G401.6 (cell line): Measurements from ENCODE around the gene GART.

ENCODE experiments used
- FAIRE-seq: peaks from 2 replicates; lab custom pipeline; 2012; peaks lifted over from hg19 to GRCh38; lab: Jason Lieb, UNC

GART gene

DNA sequence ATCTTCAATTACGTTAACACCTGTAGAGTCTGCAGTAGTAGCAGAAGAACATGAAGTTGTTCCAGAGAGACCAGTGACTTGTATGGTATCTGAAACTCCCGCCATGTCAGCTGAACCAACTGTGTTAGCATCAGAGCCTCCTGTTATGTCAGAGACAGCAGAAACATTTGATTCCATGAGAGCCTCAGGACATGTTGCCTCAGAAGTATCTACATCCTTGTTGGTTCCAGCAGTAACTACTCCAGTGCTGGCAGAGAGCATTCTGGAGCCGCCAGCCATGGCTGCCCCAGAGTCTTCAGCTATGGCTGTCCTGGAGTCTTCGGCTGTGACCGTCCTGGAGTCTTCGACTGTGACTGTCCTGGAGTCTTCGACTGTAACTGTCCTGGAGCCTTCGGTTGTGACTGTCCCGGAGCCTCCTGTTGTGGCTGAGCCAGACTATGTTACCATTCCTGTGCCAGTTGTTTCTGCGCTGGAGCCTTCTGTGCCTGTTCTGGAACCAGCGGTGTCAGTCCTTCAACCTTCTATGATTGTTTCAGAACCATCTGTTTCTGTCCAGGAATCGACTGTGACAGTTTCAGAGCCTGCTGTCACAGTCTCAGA is 11.2 kb upstream of the GART start:
- no peak for FAIRE-seq

- FAIRE-seq = no peak
These were observed 10.4 kb upstream of the GART start for GRCh38 chr21:33552093-33552998.

DNA sequence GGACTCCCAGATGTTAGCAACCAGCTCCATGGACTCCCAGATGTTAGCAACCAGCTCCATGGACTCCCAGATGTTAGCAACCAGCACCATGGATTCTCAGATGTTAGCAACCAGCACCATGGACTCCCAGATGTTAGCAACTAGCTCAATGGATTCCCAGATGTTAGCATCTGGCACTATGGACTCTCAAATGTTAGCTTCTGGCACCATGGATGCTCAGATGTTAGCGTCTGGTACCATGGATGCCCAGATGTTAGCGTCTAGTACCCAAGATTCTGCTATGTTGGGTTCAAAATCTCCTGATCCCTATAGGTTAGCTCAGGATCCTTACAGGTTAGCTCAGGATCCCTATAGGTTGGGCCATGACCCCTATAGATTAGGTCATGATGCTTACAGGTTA is 9.7 kb upstream of the GART start:
- FAIRE-seq = no peak

DNA sequence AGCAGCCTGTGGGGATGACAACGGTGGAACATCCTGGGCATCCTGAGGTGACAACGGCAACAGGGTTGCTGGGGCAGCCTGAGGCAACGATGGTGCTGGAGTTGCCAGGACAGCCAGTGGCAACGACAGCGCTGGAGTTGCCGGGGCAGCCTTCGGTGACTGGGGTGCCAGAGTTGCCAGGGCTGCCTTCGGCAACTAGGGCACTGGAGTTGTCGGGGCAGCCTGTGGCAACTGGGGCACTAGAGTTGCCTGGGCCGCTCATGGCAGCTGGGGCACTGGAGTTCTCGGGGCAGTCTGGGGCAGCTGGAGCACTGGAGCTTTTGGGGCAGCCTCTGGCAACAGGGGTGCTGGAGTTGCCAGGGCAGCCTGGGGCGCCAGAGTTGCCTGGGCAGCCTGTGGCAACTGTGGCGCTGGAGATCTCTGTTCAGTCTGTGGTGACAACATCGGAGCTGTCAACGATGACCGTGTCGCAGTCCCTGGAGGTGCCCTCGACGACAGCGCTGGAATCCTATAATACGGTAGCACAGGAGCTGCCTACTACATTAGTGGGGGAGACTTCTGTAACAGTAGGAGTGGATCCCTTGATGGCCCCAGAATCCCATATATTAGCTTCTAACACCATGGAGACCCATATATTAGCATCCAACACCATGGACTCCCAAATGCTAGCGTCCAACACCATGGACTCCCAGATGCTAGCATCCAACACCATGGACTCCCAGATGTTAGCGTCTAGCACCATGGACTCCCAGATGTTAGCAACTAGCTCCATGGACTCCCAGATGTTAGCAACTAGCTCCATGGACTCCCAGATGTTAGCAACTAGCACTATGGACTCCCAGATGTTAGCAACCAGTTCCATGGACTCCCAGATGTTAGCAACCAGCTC is 9.1 kb upstream of the GART start:
- FAIRE-seq = no peak

GRCh38 chr21:33549848-33550771 is 8.2 kb upstream of the GART start:
- FAIRE-seq = no peak

GRCh38 chr21:33546086-33546485 is 4.2 kb upstream of the GART start:
- FAIRE-seq = no peak

GRCh38 chr21:33544451-33545195 is 2.7 kb upstream of the GART start:
- FAIRE-seq = no peak

DNA sequence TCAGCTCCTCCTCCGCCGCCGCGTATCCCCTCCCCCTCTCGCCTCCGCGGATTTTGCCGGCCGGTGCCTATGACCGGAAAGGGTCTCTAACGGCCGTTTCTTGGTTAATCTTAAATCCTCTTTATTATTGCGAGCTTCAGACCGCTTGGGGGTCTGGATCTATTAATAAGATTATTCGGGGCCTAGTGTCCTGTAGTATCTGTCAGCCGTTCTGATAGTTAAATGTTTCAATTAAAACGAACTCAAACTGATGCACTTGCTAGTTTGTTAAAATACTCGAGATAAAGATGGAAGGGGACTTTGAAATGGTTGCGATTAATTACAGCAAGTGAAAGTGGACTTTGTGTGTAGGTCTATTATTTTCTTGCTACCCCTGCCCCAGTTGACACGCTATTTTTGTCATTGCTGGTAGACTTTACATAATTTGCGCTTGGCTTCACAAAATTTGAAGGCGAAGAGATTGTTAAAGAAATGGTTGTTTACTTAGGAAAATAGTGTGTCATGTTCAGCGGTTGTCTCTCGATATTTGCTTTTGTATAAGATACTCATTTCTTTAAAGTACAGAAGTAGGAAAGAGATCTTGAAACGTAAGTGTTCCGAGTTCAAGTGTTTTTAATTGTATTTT is 1.7 kb upstream of the GART start:
- FAIRE-seq = no peak

- peak; percentile 97 for FAIRE-seq
These were observed 955 bp upstream of the GART start, which contains the start of gene SON for GRCh38 chr21:33542640-33543504. Gene SON (plus strand): TSS chr21:33543038. CDS start chr21:33543093, 55 bp downstream.

DNA sequence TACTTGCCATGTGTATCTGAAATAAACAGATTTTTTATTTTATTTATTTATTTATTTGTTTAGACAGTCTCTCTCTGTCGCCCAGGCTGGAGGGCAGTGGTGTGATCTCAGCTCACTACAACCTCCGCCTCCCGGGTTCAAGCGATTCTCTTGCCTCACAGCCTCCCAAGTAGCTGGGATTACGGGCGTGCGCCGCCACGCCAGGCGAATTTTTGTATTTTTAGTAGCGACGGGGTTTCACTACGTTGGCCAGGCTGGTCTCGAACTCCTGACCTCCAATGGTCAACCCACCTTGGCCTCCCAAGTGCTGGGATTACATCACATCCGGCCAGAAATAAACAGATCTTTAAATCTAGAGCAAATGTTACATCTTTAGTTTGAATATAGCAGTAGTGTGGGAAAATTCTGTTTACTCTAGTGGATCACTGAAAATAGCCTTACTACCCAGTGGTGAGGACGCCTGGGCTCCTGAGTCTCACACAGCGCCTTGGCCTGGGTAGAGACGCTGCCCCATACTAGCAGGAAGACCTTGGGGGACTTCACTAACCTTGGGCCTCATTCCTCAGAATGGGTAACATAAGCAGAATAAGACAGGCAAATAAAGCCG is 709 bp downstream of the GART start:
- FAIRE-seq = no peak

- no peak for FAIRE-seq
These were observed 1.2 kb downstream of the GART start for GRCh38 chr21:33540711-33541104.

GRCh38 chr21:33539616-33540015 is 2.3 kb downstream of the GART start:
- FAIRE-seq = no peak

GRCh38 chr21:33537212-33537611 is 4.7 kb downstream of the GART start:
- FAIRE-seq = no peak

DNA sequence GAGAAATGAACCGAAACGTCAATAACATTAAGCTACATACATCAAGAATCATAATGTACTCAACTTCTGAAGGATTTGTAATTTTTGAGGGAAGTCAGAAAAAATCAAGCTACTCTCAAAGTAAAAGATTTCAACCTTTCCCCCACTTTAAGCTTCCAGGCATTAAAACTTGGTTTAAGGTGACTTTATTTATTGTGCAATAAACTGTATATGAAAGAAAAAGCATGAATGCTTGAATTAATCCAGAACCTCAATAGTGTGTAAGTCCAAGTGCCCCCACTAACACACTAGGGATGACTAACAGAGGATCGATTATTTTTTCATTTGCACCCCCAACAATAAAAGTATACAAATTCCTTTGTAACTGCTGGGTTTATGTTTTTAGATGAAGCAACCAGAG is 10.9 kb downstream of the GART start:
- no peak for FAIRE-seq

GRCh38 chr21:33522953-33523349 is 19.0 kb downstream of the GART start:
- no peak for FAIRE-seq

DNA sequence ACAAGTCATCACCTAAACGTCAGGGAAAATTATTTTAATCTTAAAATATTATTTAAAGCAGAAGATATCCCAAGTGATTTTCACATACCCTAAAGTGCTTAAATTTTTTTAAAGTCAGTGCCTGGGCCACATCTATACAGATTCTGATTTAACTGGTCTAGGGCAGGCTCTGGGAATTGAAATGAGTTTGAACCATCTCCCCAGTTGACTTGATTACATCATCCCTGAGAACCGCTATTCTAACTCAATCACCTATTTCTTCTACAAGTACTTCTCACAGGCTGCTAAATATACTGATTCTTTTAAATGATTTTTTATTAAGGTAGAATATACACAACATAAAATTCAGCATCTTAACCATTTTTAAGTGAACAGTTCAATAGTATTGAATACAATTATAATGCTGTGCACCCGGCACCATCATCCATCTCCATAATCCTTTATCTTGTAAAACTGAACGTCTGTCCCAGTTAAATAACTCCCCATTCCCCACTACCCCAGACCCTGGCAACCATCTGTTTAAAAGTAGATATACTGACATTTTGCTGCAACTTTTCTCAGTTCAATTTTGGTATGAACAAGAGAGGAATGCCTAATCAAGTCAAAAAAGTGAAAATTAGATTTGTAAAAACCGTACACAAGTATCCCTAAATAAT is 19.5 kb downstream of the GART start:
- FAIRE-seq = peak; percentile 3

DNA sequence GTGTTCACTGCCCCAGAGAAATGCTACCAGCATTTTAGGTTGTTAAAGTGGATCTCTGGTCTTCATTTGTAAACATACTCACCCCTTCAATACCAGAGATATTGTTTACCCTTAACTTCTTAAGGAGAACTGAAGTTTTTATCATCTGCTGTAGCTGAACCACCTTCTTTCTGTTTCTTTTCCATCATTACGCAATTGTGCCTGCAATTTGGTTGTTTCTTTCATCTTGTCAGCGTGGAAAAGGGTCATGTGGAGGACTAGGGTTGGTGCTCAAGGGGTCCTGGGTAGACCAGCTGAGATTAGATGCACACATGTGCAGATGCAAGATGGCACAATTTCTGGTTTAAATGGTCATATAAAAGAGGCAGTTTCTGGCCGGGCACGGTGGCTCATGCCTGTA is 23.0 kb downstream of the GART start:
- FAIRE-seq = no peak

DNA sequence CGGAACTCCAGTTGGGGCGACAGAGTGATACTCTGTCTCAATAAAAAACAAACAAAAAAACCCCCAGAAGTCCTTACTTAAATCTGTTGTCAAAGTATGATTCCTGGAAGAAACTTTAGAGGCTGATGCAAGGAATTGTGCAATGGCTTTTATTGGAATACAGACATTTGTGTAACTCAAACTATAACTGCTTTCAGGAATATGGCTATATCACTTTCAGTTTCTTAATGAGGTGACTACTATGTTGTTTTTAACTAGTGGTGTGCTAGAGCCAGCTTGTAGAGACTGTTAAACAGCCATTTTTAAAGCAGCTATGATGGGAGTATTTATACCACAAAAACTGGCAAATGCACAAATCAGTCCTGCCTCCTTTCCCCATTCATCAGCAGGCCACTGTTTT is 27.7 kb downstream of the GART start:
- FAIRE-seq = no peak
